Activated CD4-positive, alpha-beta memory T cell treated with anti-CD3 and anti-CD28 coated beads, Interleukin-2, amount 10 ng/mL, durations not matched to agents 7 days and 5 days (primary cell): Measurements from ENCODE around the gene MAPK4. TPM values are rescaled to one million over a fixed set of nuclear protein-coding genes. Genes with fewer than 3 reads are reported as not detected.

Experiments used
- CTCF ChIA-PET: fragments of 350-600 bp; sonication (Branson Sonifier 250); formaldehyde crosslinking; loops from one replicate; lab custom pipeline; 2021; ENCODE audit warnings: antibody characterized with exemption, inconsistent platforms; lab: Charles Lee
- POLR2A ChIA-PET: fragments of 350-600 bp; sonication (Branson Sonifier 250); formaldehyde crosslinking; loops from one replicate; lab custom pipeline; 2021; ENCODE audit warnings: antibody characterized with exemption; lab: Charles Lee
- DNase-seq: peaks from one replicate; pipeline ENCODE4 v3.0.0-alpha.2; 2020
- H3K27ac Mint-ChIP-seq: one replicate; pipeline ENCODE4 v1.8.0; 2021; ENCODE audit warnings: mild to moderate bottlenecking, mixed read lengths
- H3K27me3 Mint-ChIP-seq: one replicate; pipeline ENCODE4 v1.8.0; 2021; ENCODE audit warnings: mixed read lengths
- H3K36me3 Mint-ChIP-seq: one replicate; pipeline ENCODE4 v1.8.0; 2021; ENCODE audit warnings: low read depth, mixed read lengths
- H3K4me1 Mint-ChIP-seq: one replicate; pipeline ENCODE4 v1.8.0; 2021; ENCODE audit warnings: mixed read lengths
- H3K4me3 Mint-ChIP-seq: one replicate; pipeline ENCODE4 v1.8.0; 2021; ENCODE audit warnings: mild to moderate bottlenecking, mixed read lengths
- H3K9me3 Mint-ChIP-seq: one replicate; pipeline ENCODE4 v1.8.0; 2021; ENCODE audit warnings: mixed read lengths
- total RNA-seq, 2 experiments: library from RNA; stranded (reverse); gene quantifications; one replicate each; pipeline ENCODE4 v1.2.3, GENCODE V29; 2021

Gene MAPK4
- total RNA-seq, 2 experiments from 2014 or later = not detected

GRCh38 chr18:50671376-50671775 is 111.5 kb downstream of the MAPK4 start:
- Mint-ChIP-seq H3K9me3 (no peaks in the 10 kb centered on the region), H3K4me1 (no peaks in the 10 kb centered on the region), H3K36me3 (no peaks in the 10 kb centered on the region), H3K4me3 (no peak overlapping the region), H3K27ac (no peak overlapping the region), H3K27me3 (peaks cover 3% of the 10 kb centered on the region)
- ChIA-PET CTCF (interaction anchor here (1.1 kb wide), 1 partner anchor 9 kb away, joined by 3 read pairs; no protein-coding TSS in a partner anchor), POLR2A (no interaction called here)
- DNase-seq = no peak

GRCh38 chr18:50674307-50674980 is 114.6 kb downstream of the MAPK4 start:
- no peak overlapping the region for H3K27ac Mint-ChIP-seq
- peaks cover 3% of the 10 kb centered on the region for H3K27me3 Mint-ChIP-seq
- no peak overlapping the region for H3K4me3 Mint-ChIP-seq
- H3K4me1 Mint-ChIP-seq = no peaks in the 10 kb centered on the region
- ChIA-PET POLR2A (no interaction called here), CTCF (no interaction called here)
- no peak for DNase-seq
- no peaks in the 10 kb centered on the region for H3K9me3 Mint-ChIP-seq
- H3K36me3 Mint-ChIP-seq = no peaks in the 10 kb centered on the region

- CTCF ChIA-PET = no interaction called here
- no peak for DNase-seq
- H3K4me3 Mint-ChIP-seq = no peak overlapping the region
- peaks cover 3% of the 10 kb centered on the region for H3K27me3 Mint-ChIP-seq
- no peaks in the 10 kb centered on the region for H3K4me1 Mint-ChIP-seq
- no peaks in the 10 kb centered on the region for H3K9me3 Mint-ChIP-seq
- H3K36me3 Mint-ChIP-seq = no peaks in the 10 kb centered on the region
- POLR2A ChIA-PET = no interaction called here
- no peak overlapping the region for H3K27ac Mint-ChIP-seq
Observed at GRCh38 chr18:50675043-50675442, 115.2 kb downstream of the MAPK4 start.

- ChIA-PET CTCF (no interaction called here), POLR2A (no interaction called here)
- DNase-seq = no peak
- H3K36me3 Mint-ChIP-seq = no peaks in the 10 kb centered on the region
- no peak overlapping the region for H3K27ac Mint-ChIP-seq
- H3K4me3 Mint-ChIP-seq = no peak overlapping the region
- H3K4me1 Mint-ChIP-seq = no peaks in the 10 kb centered on the region
- H3K9me3 Mint-ChIP-seq = no peaks in the 10 kb centered on the region
- peaks cover 5% of the 10 kb centered on the region for H3K27me3 Mint-ChIP-seq
Observed at GRCh38 chr18:50678651-50679050, 118.8 kb downstream of the MAPK4 start.

GRCh38 chr18:50679056-50679455 is 119.2 kb downstream of the MAPK4 start:
- Mint-ChIP-seq H3K4me3 (no peak overlapping the region), H3K36me3 (no peaks in the 10 kb centered on the region)

GRCh38 chr18:50679656-50680055 is 119.8 kb downstream of the MAPK4 start:
- POLR2A ChIA-PET = no interaction called here
- Mint-ChIP-seq H3K27ac (no peak overlapping the region), H3K36me3 (no peaks in the 10 kb centered on the region), H3K9me3 (no peaks in the 10 kb centered on the region), H3K4me1 (no peaks in the 10 kb centered on the region), H3K4me3 (no peak overlapping the region), H3K27me3 (peaks cover 3% of the 10 kb centered on the region)
- DNase-seq = no peak
- CTCF ChIA-PET = no interaction called here

More at GRCh38 chr18:50679056-50679455, 119.2 kb downstream of the MAPK4 start:
- POLR2A ChIA-PET = no interaction called here
- no peak overlapping the region for H3K27ac Mint-ChIP-seq
- peaks cover 5% of the 10 kb centered on the region for H3K27me3 Mint-ChIP-seq
- H3K4me1 Mint-ChIP-seq = no peaks in the 10 kb centered on the region
- no peaks in the 10 kb centered on the region for H3K9me3 Mint-ChIP-seq
- CTCF ChIA-PET = no interaction called here
- DNase-seq = no peak

- CTCF ChIA-PET = no interaction called here
- POLR2A ChIA-PET = no interaction called here
- H3K36me3 Mint-ChIP-seq = no peaks in the 10 kb centered on the region
- DNase-seq = no peak
- H3K4me1 Mint-ChIP-seq = no peaks in the 10 kb centered on the region
- H3K27me3 Mint-ChIP-seq = peaks cover 3% of the 10 kb centered on the region
- H3K27ac Mint-ChIP-seq = no peak overlapping the region
- no peaks in the 10 kb centered on the region for H3K9me3 Mint-ChIP-seq
- H3K4me3 Mint-ChIP-seq = no peak overlapping the region
Observed at GRCh38 chr18:50680966-50681365, 121.1 kb downstream of the MAPK4 start.

- POLR2A ChIA-PET = no interaction called here
- H3K27ac Mint-ChIP-seq = no peak overlapping the region
- H3K4me3 Mint-ChIP-seq = no peak overlapping the region
- DNase-seq = no peak
- CTCF ChIA-PET = interaction anchor here (0.7 kb wide), 1 partner anchor 1266 kb away, joined by 4 read pairs; no protein-coding TSS in a partner anchor
- no peaks in the 10 kb centered on the region for H3K36me3 Mint-ChIP-seq
- H3K9me3 Mint-ChIP-seq = no peaks in the 10 kb centered on the region
- peaks cover 3% of the 10 kb centered on the region for H3K27me3 Mint-ChIP-seq
- H3K4me1 Mint-ChIP-seq = no peaks in the 10 kb centered on the region
Observed at GRCh38 chr18:50682852-50683251, 123.0 kb downstream of the MAPK4 start.

GRCh38 chr18:50686409-50686808 is 126.5 kb downstream of the MAPK4 start:
- peaks cover 5% of the 10 kb centered on the region for H3K27me3 Mint-ChIP-seq
- ChIA-PET POLR2A (no interaction called here), CTCF (no interaction called here)
- H3K36me3 Mint-ChIP-seq = no peaks in the 10 kb centered on the region
- H3K4me3 Mint-ChIP-seq = no peak overlapping the region
- no peaks in the 10 kb centered on the region for H3K4me1 Mint-ChIP-seq
- DNase-seq = no peak
- no peak overlapping the region for H3K27ac Mint-ChIP-seq
- H3K9me3 Mint-ChIP-seq = no peaks in the 10 kb centered on the region

GRCh38 chr18:50687491-50687890 is 127.6 kb downstream of the MAPK4 start:
- POLR2A ChIA-PET = no interaction called here
- no peaks in the 10 kb centered on the region for H3K9me3 Mint-ChIP-seq
- no peak overlapping the region for H3K27ac Mint-ChIP-seq
- H3K4me3 Mint-ChIP-seq = no peak overlapping the region
- CTCF ChIA-PET = no interaction called here
- DNase-seq = no peak
- H3K4me1 Mint-ChIP-seq = no peaks in the 10 kb centered on the region
- no peaks in the 10 kb centered on the region for H3K36me3 Mint-ChIP-seq
- peaks cover 3% of the 10 kb centered on the region for H3K27me3 Mint-ChIP-seq

- no peak overlapping the region for H3K4me3 Mint-ChIP-seq
- DNase-seq = no peak
- peaks cover 3% of the 10 kb centered on the region for H3K27me3 Mint-ChIP-seq
- H3K27ac Mint-ChIP-seq = no peak overlapping the region
- ChIA-PET POLR2A (no interaction called here), CTCF (no interaction called here)
- no peaks in the 10 kb centered on the region for H3K36me3 Mint-ChIP-seq
- H3K9me3 Mint-ChIP-seq = no peaks in the 10 kb centered on the region
- no peaks in the 10 kb centered on the region for H3K4me1 Mint-ChIP-seq
Observed at GRCh38 chr18:50689578-50689977, 129.7 kb downstream of the MAPK4 start.

- DNase-seq = no peak
- Mint-ChIP-seq H3K4me3 (no peak overlapping the region), H3K27me3 (peaks cover 3% of the 10 kb centered on the region), H3K36me3 (no peaks in the 10 kb centered on the region), H3K4me1 (no peaks in the 10 kb centered on the region), H3K27ac (no peak overlapping the region), H3K9me3 (no peaks in the 10 kb centered on the region)
- POLR2A ChIA-PET = no interaction called here
- CTCF ChIA-PET = no interaction called here
Observed at GRCh38 chr18:50694147-50694546, 134.3 kb downstream of the MAPK4 start.

- no peaks in the 10 kb centered on the region for H3K9me3 Mint-ChIP-seq
- POLR2A ChIA-PET = no interaction called here
Observed at GRCh38 chr18:50695431-50696176, 135.7 kb downstream of the MAPK4 start.

More at GRCh38 chr18:50695431-50696176, 135.7 kb downstream of the MAPK4 start:
- DNase-seq = no peak
- CTCF ChIA-PET = no interaction called here
- H3K36me3 Mint-ChIP-seq = no peaks in the 10 kb centered on the region
- H3K27ac Mint-ChIP-seq = no peak overlapping the region
- no peak overlapping the region for H3K4me3 Mint-ChIP-seq
- H3K4me1 Mint-ChIP-seq = no peaks in the 10 kb centered on the region
- peaks cover 8% of the 10 kb centered on the region for H3K27me3 Mint-ChIP-seq
